ENCODE results near the gene IGSF9.

GRCh38 chr1:159877695-159878444 lies 67.5 kb downstream of the IGSF9 start:
- TF ChIP-seq CTCF (conservative IDR thresholded peaks at IDR 0.05; ENCODE audit: low read depth in 2 of 2) = no peak
- TF ChIP-seq REST (IDR thresholded peaks at IDR 0.05; ENCODE audit: unreplicated experiment) = no peak
- TF ChIP-seq POLR2AphosphoS5 (IDR thresholded peaks at IDR 0.05; ENCODE audit: low read depth) = no peak
- TF ChIP-seq EZH2 (IDR thresholded peaks at IDR 0.05; ENCODE audit: low read depth, unreplicated experiment) = no peak
- TF ChIP-seq ZNF114 (CRISPR knock-in tag; IDR thresholded peaks at IDR 0.05) = no peak
- no peak for TF ChIP-seq EZH2phosphoT487 (IDR thresholded peaks at IDR 0.05; ENCODE audit: unreplicated experiment)
- TF ChIP-seq JUNB (IDR thresholded peaks at IDR 0.05; ENCODE audit: unreplicated experiment) = no peak
- TF ChIP-seq NANOG (IDR thresholded peaks at IDR 0.05; ENCODE audit: borderline replicate concordance) = no peak
- TF ChIP-seq ETS1 (IDR thresholded peaks at IDR 0.05) = no peak
- TF ChIP-seq ZNF331 (CRISPR knock-in tag; IDR thresholded peaks at IDR 0.05; ENCODE audit: low read depth) = no peak
